Mucosa of rectum (tissue), 2 donors: ENCODE data around the gene MARCHF3.
"Not testable (repeated sequence)": the region's sequence is repeated elsewhere in the genome, so short reads cannot be mapped to it uniquely, and the experiment has no call there.

Experiments used
- H3K27ac ChIP-seq, 2 donors: one replicate each; pipeline ENCODE4 v1.7.0; 2013; ENCODE audit warnings: inconsistent platforms in 2 of 2, low read depth in 2 of 2, low read length in 2 of 2
- H3K27me3 ChIP-seq, 2 donors: one replicate each; pipeline ENCODE4 v1.7.0; 2013; ENCODE audit warnings: low read length in 2 of 2; ENCODE audit not compliant: control insufficient read depth in 2 of 2, insufficient read depth in 2 of 2
- H3K36me3 ChIP-seq, 2 donors: one replicate each; pipeline ENCODE4 v1.7.0; 2013; ENCODE audit warnings: low read length in 2 of 2; ENCODE audit not compliant: control insufficient read depth in 2 of 2, insufficient read depth in 2 of 2
- H3K4me1 ChIP-seq, 2 donors: one replicate each; pipeline ENCODE4 v1.7.0; 2013; ENCODE audit warnings: low read length in 2 of 2, mild to moderate bottlenecking in 1 of 2; ENCODE audit not compliant: control insufficient read depth in 2 of 2, insufficient read depth in 2 of 2
- H3K4me3 ChIP-seq, 2 donors: one replicate each; pipeline ENCODE4 v1.7.0; 2013; ENCODE audit warnings: low read length in 2 of 2
- H3K9ac ChIP-seq, 2 donors: one replicate each; pipeline ENCODE4 v1.7.0; 2013; ENCODE audit warnings: low read length in 2 of 2, low read depth in 1 of 2, mild to moderate bottlenecking in 1 of 2
- H3K9me3 ChIP-seq, 2 donors: one replicate each; pipeline ENCODE4 v1.7.0; 2013; ENCODE audit warnings: low read length in 2 of 2; ENCODE audit not compliant: control insufficient read depth in 2 of 2
- donor health status: healthy.
- donor health status: Normal muscosa, but diverticular disease.

The MARCHF3 gene

DNA sequence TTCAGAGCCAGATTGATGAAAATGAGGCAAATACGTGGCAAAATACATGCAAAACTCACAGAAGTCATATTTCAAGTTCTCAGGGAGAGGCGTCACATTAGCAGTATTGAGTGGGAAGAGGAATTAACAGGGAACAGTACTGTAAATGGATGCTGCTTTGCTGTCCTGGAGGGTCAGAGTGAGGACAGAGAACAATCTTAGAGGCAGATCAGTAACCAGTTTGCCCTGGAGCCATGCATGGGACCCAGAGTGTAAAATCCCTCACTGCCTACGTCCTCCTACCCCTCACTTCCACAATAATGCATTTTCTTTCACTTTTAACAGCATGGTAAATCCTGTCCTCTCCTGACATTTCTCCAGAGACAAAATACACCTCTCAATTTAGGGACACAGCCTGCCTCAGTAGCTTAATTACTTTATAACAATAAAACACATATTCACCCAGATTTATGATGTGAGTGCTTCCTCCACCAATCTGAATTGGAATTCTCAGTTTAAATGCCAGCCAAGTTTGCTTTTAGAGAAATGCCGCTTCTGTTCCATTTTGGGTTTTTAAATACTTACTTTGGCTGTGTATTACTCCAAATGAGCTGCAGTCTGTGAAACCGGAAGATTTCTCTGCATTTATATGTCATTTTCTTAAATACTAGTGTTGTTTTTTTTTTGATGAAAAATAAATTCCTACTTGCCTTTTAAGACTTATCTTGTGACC, 183.5 kb downstream of the MARCHF3 start:
- Histone ChIP-seq H3K9me3 (no peaks in the 10 kb centered on the region), H3K9ac (peak overlapping the region in 1 of 2 donors; percentile 0), H3K27ac (peak overlapping the region in 1 of 2 donors; percentile 2), H3K27me3 (no peaks in the 10 kb centered on the region), H3K4me1 (peaks cover 12 to 21% of the 10 kb centered on the region in 2 donors), H3K4me3 (no peak overlapping the region), H3K36me3 (no peaks in the 10 kb centered on the region)

DNA sequence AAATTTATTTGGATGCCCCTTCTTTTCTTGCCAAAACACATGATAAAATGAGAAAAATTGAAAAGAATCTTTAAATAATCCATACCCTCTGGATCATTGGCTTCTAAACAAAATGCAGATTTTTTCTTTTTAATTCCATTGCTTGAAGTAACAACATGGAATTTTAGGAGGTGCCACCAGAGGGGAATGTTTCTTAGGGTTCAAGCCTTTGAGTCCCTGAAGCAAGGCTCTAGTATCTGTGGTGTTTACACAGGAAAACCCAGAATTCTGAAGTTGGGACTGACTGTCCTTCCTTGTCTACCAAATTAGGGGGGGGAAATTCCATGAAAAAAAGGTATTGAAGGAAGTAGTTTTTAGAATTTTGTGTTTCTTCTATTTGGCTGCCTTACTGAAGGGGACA, 184.0 kb downstream of the MARCHF3 start:
- H3K4me3 ChIP-seq, result peak overlapping the region in 1 of 2 donors; percentile 52
- peak overlapping the region; percentile 0 to 6 for H3K9ac ChIP-seq
- no peaks in the 10 kb centered on the region for H3K36me3 ChIP-seq
- peaks cover 12 to 21% of the 10 kb centered on the region in 2 donors for H3K4me1 ChIP-seq
- H3K27me3 ChIP-seq, result no peaks in the 10 kb centered on the region
- no peaks in the 10 kb centered on the region for H3K9me3 ChIP-seq
- peak overlapping the region in 1 of 2 donors; percentile 2 for H3K27ac ChIP-seq

DNA sequence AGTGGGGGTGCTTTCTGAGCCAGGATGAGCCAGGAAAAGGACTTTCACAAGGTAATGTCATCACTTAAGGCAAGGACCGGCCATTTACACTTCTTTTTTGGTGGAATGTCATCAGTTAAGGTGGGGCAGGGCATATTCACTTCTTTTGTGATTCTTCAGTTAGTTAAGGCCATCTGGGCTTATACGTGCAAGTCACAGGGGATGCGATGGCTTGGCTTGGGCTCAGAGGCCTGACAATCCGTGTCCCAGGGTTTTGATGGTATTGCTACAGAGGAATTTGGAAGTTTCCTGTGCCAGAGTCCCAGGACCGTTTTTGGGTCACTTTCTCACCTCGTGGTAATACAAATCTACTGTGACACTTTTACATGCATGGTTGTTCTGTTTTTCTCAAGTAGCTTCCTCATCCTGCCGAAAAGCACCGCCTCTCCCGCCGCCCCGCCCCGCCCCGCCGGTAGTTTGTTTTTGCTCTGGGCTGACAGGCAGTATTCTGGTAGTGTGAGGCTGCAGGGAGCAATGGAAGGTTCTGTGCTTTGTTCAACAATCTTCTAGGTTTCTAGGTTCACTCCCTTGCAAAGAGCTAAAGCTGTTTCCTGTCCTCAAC, 184.8 kb downstream of the MARCHF3 start:
- Histone ChIP-seq H3K4me1 (peaks cover 12 to 21% of the 10 kb centered on the region in 2 donors), H3K27ac (peak overlapping the region; percentile 70 to 73), H3K4me3 (peak overlapping the region; percentile 53 to 58), H3K9ac (peak overlapping the region; percentile 6 to 43)
- not testable (repeated sequence) for H3K27me3 ChIP-seq, H3K36me3 ChIP-seq, H3K9me3 ChIP-seq

DNA sequence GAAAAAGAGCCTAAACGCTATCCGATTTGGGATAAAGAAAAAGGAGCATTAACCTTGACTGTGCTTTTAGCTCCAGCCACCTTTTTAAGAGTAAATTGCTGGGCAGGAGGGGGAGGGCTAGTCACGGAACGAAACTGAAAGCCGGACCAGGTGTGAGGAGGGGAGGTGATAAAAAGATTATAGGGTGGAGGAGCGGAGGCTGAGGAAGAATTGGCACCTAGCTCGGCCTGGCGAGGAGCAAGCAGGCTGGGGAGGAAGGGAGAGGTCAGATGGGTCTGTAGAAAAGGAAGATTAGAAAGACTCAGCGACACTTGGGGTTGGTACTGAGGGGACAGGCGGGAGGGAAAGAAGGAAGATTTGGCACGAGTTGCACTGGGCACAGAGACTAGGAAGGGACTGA, 187.0 kb downstream of the MARCHF3 start:
- not testable (repeated sequence) for H3K9me3 ChIP-seq, H3K27me3 ChIP-seq, H3K9ac ChIP-seq, H3K27ac ChIP-seq, H3K36me3 ChIP-seq
- peaks cover 12 to 21% of the 10 kb centered on the region in 2 donors for H3K4me1 ChIP-seq
- H3K4me3 ChIP-seq, result peak overlapping the region in 1 of 2 donors; percentile 13

DNA sequence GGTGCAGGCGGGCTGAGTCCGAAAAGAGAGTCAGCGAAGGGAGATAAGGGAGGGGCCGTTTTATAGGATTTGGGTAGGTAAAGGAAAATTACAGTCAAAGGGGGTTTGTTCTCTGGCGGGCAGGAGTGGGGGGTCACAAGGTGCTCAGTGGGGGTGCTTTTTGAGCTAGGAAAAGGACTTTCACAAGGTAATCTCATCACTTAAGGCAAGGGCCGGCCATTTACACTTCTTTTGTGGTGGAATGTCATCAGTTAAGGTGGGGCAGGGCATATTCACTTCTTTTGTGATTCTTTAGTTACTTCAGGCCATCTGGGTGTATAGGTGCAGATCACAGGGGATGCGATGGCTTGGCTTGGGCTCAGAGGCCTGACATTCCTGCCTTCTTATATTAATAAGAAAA, 191.0 kb downstream of the MARCHF3 start:
- not testable (repeated sequence) for H3K4me3 ChIP-seq, H3K27me3 ChIP-seq, H3K27ac ChIP-seq, H3K4me1 ChIP-seq, H3K9ac ChIP-seq, H3K36me3 ChIP-seq, H3K9me3 ChIP-seq

DNA sequence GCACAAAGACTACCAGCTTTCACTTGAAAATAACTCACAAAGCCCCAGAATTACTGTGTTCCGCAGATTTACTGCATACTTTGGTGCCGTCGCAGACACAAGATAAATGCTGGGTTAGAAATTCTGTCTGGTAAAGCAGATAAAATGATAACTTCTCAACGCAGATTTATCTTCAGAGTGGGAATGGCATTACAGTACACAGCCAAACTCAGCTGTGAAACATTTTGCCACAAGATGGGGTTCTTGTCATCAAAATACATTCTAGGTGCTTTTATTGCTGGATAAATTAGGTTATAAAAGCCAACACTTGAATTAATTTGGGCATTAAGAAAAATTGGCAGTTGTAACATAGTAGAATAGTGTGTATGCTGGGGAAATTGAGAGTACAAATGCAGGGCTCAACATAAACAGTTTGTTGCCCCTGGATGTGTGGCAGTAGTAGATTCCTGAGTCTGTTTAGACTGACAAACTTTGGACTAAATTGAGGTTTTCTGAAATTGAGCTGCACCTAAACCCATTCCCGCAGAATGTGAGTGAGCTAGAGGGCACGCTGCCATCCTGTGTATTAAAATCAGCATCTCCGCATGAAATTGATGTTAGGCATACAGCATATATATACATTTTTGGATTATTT, 192.3 kb downstream of the MARCHF3 start:
- Histone ChIP-seq H3K36me3 (peaks cover 0 to 11% of the 10 kb centered on the region in 2 donors), H3K9ac (no peak overlapping the region), H3K27ac (no peak overlapping the region), H3K9me3 (no peaks in the 10 kb centered on the region), H3K27me3 (no peaks in the 10 kb centered on the region), H3K4me3 (no peak overlapping the region), H3K4me1 (no peaks in the 10 kb centered on the region)

DNA sequence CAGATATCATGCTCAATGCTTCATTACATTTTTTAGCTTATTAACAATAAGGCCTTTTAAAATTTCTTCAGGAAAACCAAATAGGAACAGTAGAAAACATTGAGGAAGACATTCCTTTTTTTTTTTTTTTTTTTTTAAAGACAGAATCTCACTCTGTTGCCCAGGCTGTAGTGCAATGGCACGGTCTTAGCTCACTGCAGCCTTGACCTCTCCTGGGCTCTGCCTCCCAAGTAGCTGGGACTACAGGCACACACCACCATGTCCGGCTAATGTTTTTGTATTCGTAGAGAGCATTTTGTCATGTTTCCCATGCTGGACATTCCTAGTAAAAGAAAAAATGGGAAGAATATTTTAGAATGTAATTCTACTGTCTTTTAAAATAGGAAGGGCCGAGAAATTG, 193.1 kb downstream of the MARCHF3 start:
- Histone ChIP-seq H3K4me1 (no peaks in the 10 kb centered on the region), H3K9me3 (no peaks in the 10 kb centered on the region), H3K36me3 (peaks cover 0 to 11% of the 10 kb centered on the region in 2 donors), H3K9ac (no peak overlapping the region), H3K27me3 (no peaks in the 10 kb centered on the region), H3K4me3 (no peak overlapping the region), H3K27ac (no peak overlapping the region)

DNA sequence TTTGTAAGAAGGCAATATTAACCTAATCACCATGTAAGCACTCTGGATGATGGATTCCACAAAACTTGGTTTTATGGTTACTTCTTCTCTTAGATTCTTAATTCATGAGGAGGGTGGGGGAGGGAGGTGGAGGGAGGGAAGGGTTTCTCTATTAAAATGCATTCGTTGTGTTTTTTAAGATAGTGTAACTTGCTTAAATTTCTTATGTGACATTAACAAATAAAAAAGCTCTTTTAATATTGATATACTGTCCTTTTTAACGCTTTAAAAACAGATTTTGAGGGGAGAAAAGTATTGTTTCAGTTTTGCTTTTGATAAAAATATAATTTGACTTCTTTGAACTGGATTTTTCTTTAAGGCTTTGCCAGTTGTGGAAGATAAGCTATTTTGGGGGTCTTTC, 193.6 kb downstream of the MARCHF3 start:
- no peaks in the 10 kb centered on the region for H3K27me3 ChIP-seq
- H3K4me1 ChIP-seq, result no peaks in the 10 kb centered on the region
- H3K36me3 ChIP-seq, result peaks cover 0 to 11% of the 10 kb centered on the region in 2 donors
- no peak overlapping the region for H3K4me3 ChIP-seq
- H3K9ac ChIP-seq, result no peak overlapping the region
- H3K27ac ChIP-seq, result no peak overlapping the region
- H3K9me3 ChIP-seq, result no peaks in the 10 kb centered on the region

DNA sequence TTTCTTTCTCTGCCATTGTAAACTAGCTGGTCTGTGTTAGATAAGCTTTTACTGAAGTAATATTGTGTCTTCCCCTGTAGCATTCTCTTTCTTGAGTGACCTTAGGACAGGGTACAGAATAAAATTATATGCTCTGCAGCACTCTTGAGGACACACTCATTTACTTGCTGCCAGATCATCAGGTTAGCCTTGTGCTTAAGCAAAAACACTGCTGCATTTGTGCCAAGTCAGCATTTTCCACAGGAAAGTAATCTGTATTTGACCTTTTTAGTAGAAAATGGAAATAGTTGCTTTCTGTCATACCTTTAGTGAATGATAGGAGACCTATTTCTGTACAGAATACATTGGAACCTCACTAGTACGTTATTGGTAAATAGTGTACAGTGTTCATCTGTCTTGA, 199.2 kb downstream of the MARCHF3 start:
- H3K36me3 ChIP-seq, result peaks cover 9 to 27% of the 10 kb centered on the region in 2 donors

DNA sequence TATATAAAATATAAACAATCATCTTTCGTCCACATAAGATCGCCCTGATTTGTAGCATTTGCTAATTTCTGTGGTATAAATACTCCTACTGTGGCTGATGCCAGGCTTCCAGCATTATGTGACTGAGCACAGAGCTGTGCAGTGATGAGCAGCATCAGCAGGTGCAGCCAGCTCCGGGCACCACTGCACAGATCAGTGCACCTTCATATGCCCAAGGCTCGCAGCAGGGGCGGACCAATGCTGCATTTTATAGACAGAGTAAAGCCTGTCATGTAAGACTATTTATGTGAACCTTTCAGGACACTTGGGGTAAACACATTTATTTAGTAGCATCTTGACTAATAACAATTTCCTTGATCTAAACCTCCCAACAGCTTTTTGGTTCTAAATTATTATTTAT, 200.3 kb downstream of the MARCHF3 start:
- H3K27me3 ChIP-seq, result no peaks in the 10 kb centered on the region
- no peak overlapping the region for H3K27ac ChIP-seq
- H3K9me3 ChIP-seq, result no peaks in the 10 kb centered on the region
- H3K4me3 ChIP-seq, result no peak overlapping the region
- H3K4me1 ChIP-seq, result no peaks in the 10 kb centered on the region
- H3K36me3 ChIP-seq, result peaks cover 17 to 32% of the 10 kb centered on the region in 2 donors
- no peak overlapping the region for H3K9ac ChIP-seq

More for the DNA sequence above, 199.2 kb downstream of the MARCHF3 start:
- Histone ChIP-seq H3K9ac (no peak overlapping the region), H3K27me3 (no peaks in the 10 kb centered on the region), H3K9me3 (no peaks in the 10 kb centered on the region), H3K4me1 (no peaks in the 10 kb centered on the region), H3K4me3 (no peak overlapping the region), H3K27ac (no peak overlapping the region)
